Measurements from ENCODE around the gene ZBTB20. TPM values are rescaled to one million over a fixed set of nuclear protein-coding genes. Genes with fewer than 3 reads are reported as not detected.

ZBTB20 gene
- total RNA-seq, 1 donor from 2014 or later = 66.4 TPM

GRCh38 chr3:115146032-115146417, 1.1 kb downstream of the ZBTB20 start:
- Histone ChIP-seq H3K4me1 (peaks cover 18% of the 10 kb centered on the region), H3K27me3 (ENCODE audit: low read depth) (no peaks in the 10 kb centered on the region), H3K27ac (peak overlapping the region; percentile 97), H3K36me3 (no peaks in the 10 kb centered on the region), H3K9me3 (no peaks in the 10 kb centered on the region), H3K4me3 (peak overlapping the region; percentile 75)
- ATAC-seq (peak; percentile 3 to 27), DNase-seq (no peak)
- TF ChIP-seq CTCF (IDR thresholded peaks at IDR 0.05) = no peak
- intact Hi-C loops (cut with DNase I) = no loop called here

GRCh38 chr3:115141033-115141757, 5.9 kb downstream of the ZBTB20 start:
- Histone ChIP-seq H3K27ac (no peak overlapping the region), H3K4me3 (no peak overlapping the region), H3K4me1 (peaks cover 11% of the 10 kb centered on the region), H3K27me3 (ENCODE audit: low read depth) (no peaks in the 10 kb centered on the region), H3K36me3 (no peaks in the 10 kb centered on the region), H3K9me3 (no peaks in the 10 kb centered on the region)
- no peak for ATAC-seq
- DNase-seq = no peak
- intact Hi-C loops (cut with DNase I) = no loop called here
- no peak for TF ChIP-seq CTCF (IDR thresholded peaks at IDR 0.05)

DNA sequence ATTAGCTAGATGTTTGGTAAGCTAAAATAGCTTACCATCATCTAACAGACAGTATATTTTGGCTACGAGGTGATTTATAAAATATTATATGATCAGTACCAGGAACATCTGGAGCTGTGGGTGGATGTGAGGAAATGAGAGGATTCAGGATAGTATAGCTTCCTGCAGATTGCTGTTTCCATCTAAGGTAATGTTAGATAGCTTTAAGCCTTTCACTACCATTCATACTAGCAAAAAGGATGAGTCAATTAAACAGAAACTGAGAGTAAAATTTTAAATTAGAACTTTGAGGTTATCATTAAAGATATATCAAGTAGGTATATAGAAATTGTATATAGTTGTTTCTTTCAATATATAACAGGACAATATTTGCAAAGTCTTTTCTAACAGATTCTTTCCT, 8.0 kb downstream of the ZBTB20 start:
- Histone ChIP-seq H3K27ac (no peak overlapping the region), H3K4me1 (no peaks in the 10 kb centered on the region), H3K4me3 (no peak overlapping the region), H3K36me3 (no peaks in the 10 kb centered on the region), H3K27me3 (ENCODE audit: low read depth) (no peaks in the 10 kb centered on the region), H3K9me3 (no peaks in the 10 kb centered on the region)
- ATAC-seq (no peak), DNase-seq (no peak)
- TF ChIP-seq CTCF (IDR thresholded peaks at IDR 0.05) = no peak
- intact Hi-C loops (cut with DNase I) = no loop called here

- no peak for ATAC-seq
- Histone ChIP-seq H3K4me3 (no peak overlapping the region), H3K9me3 (no peaks in the 10 kb centered on the region), H3K27me3 (ENCODE audit: low read depth) (no peaks in the 10 kb centered on the region), H3K27ac (no peak overlapping the region), H3K4me1 (no peaks in the 10 kb centered on the region), H3K36me3 (no peaks in the 10 kb centered on the region)
- DNase-seq = no peak
- intact Hi-C loops (cut with DNase I) = no loop called here
- no peak for TF ChIP-seq CTCF (IDR thresholded peaks at IDR 0.05)
These were observed 12.3 kb downstream of the ZBTB20 start for GRCh38 chr3:115134648-115135347.

- Histone ChIP-seq H3K27me3 (ENCODE audit: low read depth) (no peaks in the 10 kb centered on the region), H3K9me3 (no peaks in the 10 kb centered on the region), H3K36me3 (no peaks in the 10 kb centered on the region), H3K4me3 (no peak overlapping the region), H3K27ac (no peak overlapping the region), H3K4me1 (no peaks in the 10 kb centered on the region)
- intact Hi-C loops (cut with DNase I) = no loop called here
- no peak for DNase-seq
- no peak for ATAC-seq
- no peak for TF ChIP-seq CTCF (IDR thresholded peaks at IDR 0.05)
These were observed 19.9 kb downstream of the ZBTB20 start for GRCh38 chr3:115127208-115127607.
